HEK293 (cell line): Measurements from ENCODE around the gene PJVK.
A peak's percentile ranks its signal among the peaks of the same experiment; 100 is the strongest.
"Not testable (repeated sequence)": the region's sequence is repeated elsewhere in the genome, so short reads cannot be mapped to it uniquely, and the experiment has no call there.

ENCODE experiments used
- CTCF ChIP-seq: fragments of 450-650 bp; formaldehyde crosslinking; IDR thresholded peaks from 2 replicates; pipeline ENCODE4 v1.5.1; 2016; ENCODE audit warnings: missing biosample characterization, missing genetic modification characterization
- HOXA7 ChIP-seq: sonication (generic); formaldehyde crosslinking; IDR thresholded peaks from 2 replicates; pipeline ENCODE4 v1.8.1; 2022; ENCODE audit warnings: missing genetic modification reagents, borderline replicate concordance
- KLF17 ChIP-seq: fragments of 450-650 bp; formaldehyde crosslinking; IDR thresholded peaks from 2 replicates; pipeline ENCODE4 v1.5.1; 2016; ENCODE audit warnings: missing biosample characterization, missing genetic modification characterization
- MYNN ChIP-seq: fragments of 450-650 bp; formaldehyde crosslinking; IDR thresholded peaks from 2 replicates; pipeline ENCODE4 v1.5.1; 2016; ENCODE audit warnings: missing biosample characterization, missing genetic modification characterization, borderline replicate concordance
- PATZ1 ChIP-seq: fragments of 450-650 bp; formaldehyde crosslinking; IDR thresholded peaks from 2 replicates; pipeline ENCODE4 v1.5.1; 2016; ENCODE audit warnings: missing biosample characterization, missing genetic modification characterization
- PRDM1 ChIP-seq: fragments of 450-650 bp; formaldehyde crosslinking; IDR thresholded peaks from 2 replicates; pipeline ENCODE4; 2016; ENCODE audit warnings: missing biosample characterization, missing genetic modification characterization
- RBAK ChIP-seq: fragments of 450-650 bp; formaldehyde crosslinking; IDR thresholded peaks from 2 replicates; pipeline ENCODE4 v1.5.1; 2016; ENCODE audit warnings: missing biosample characterization, missing genetic modification characterization
- YY1 ChIP-seq: fragments of 450-650 bp; formaldehyde crosslinking; IDR thresholded peaks from 2 replicates; pipeline ENCODE4 v1.5.1; 2018; ENCODE audit warnings: missing biosample characterization, missing genetic modification characterization
- ZBTB21 ChIP-seq: fragments of 450-650 bp; formaldehyde crosslinking; IDR thresholded peaks from 2 replicates; pipeline ENCODE4 v1.5.1; 2017; ENCODE audit warnings: missing biosample characterization, missing genetic modification characterization
- ZBTB44 ChIP-seq: fragments of 450-650 bp; IDR thresholded peaks from 2 replicates; pipeline ENCODE4 v1.5.1; 2018; ENCODE audit warnings: missing biosample characterization, mild to moderate bottlenecking, missing genetic modification characterization
- ZBTB49 ChIP-seq: fragments of 450-650 bp; formaldehyde crosslinking; IDR thresholded peaks from 2 replicates; pipeline ENCODE4 v1.5.1; 2016; ENCODE audit warnings: missing biosample characterization, missing genetic modification characterization, low read depth
- ZNF423 ChIP-seq: fragments of 450-650 bp; formaldehyde crosslinking; IDR thresholded peaks from 2 replicates; pipeline ENCODE4 v1.5.1; 2016; ENCODE audit warnings: missing biosample characterization, missing genetic modification characterization
- ZNF768 ChIP-seq: fragments of 450-650 bp; formaldehyde crosslinking; IDR thresholded peaks from 2 replicates; pipeline ENCODE4 v1.5.1; 2018; ENCODE audit warnings: missing biosample characterization, mild to moderate bottlenecking, missing genetic modification characterization
- ZNF830 ChIP-seq: fragments of 450-650 bp; IDR thresholded peaks from 2 replicates; pipeline ENCODE4 v1.5.0; 2018; ENCODE audit warnings: missing biosample characterization, missing genetic modification characterization, low read depth, mild to moderate bottlenecking, moderate library complexity

GRCh38 chr2:178412453-178412852, 38.7 kb upstream of the PJVK start:
- TF ChIP-seq CTCF (tag by site-specific recombination) (peak; percentile 33; the same call in 1 of the 2 replicates), ZNF423 (tag by site-specific recombination) (0 out of 2 replicates have a peak, but pooled peaks have one; percentile 2)
- TF ChIP-seq PRDM1; KLF17 (tag by site-specific recombination); RBAK (tag by site-specific recombination); ZNF768 (tag by site-specific recombination); PATZ1; ZBTB49 (tag by site-specific recombination); ZBTB44 (tag by site-specific recombination); MYNN (tag by site-specific recombination); YY1; HOXA7; ZNF830 (tag by site-specific recombination); ZBTB21 (tag by site-specific recombination): not testable (repeated sequence)
